NOMO-1 treated with DMSO at 0.1 percent for 48 hours (cell line): ENCODE results near the gene PTPRN.

ENCODE experiments used
- DNase-seq: peaks from one replicate; lab custom pipeline; 2025; ENCODE audit not compliant: unreplicated experiment; lab: John Stamatoyannopoulos, UW

PTPRN gene

GRCh38 chr2:219246559-219246958, 62.6 kb downstream of the PTPRN start:
- DNase-seq, result no peak

- no peak for DNase-seq
Observed at GRCh38 chr2:219245899-219246230, 63.3 kb downstream of the PTPRN start.

- DNase-seq, result peak; percentile 74
Observed at GRCh38 chr2:219245148-219245898, 63.9 kb downstream of the PTPRN start, which contains the start of the genes GLB1L and STK16. Gene GLB1L, minus strand, starts transcription at chr2:219245444. Its CDS starts 1,871 bp downstream, at chr2:219243573. Gene STK16, plus strand, starts transcription at chr2:219245479. Its CDS starts 521 bp downstream, at chr2:219246000.

GRCh38 chr2:219244789-219245147, 64.4 kb downstream of the PTPRN start:
- no peak for DNase-seq

GRCh38 chr2:219243291-219243761, 65.9 kb downstream of the PTPRN start:
- peak; percentile 64 for DNase-seq
